GM19468 (cell line): ENCODE measurements around the gene SBK2.
"Not testable (repeated sequence)": the region's sequence is repeated elsewhere in the genome, so short reads cannot be mapped to it uniquely, and the experiment has no call there.

ENCODE experiments used
- ATAC-seq: cut with Tn5 transposase; IDR thresholded peaks from one replicate; pipeline ENCODE4 v1.9.1; 2021; ENCODE audit warnings: mild to moderate bottlenecking, moderate library complexity, moderate number of reproducible peaks; ENCODE audit not compliant: unreplicated experiment; ENCODE audit errors: extremely low read depth

The SBK2 gene

GRCh38 chr19:55536366-55536765 lies 567 bp downstream of the SBK2 start:
- ATAC-seq = no peak

GRCh38 chr19:55535965-55536350 lies 975 bp downstream of the SBK2 start:
- ATAC-seq = no peak

GRCh38 chr19:55535173-55535964 lies 1.6 kb downstream of the SBK2 start:
- no peak for ATAC-seq

GRCh38 chr19:55534280-55534679 lies 2.7 kb downstream of the SBK2 start:
- not testable (repeated sequence) for ATAC-seq

- ATAC-seq = no peak
These were observed 5.9 kb downstream of the SBK2 start for GRCh38 chr19:55530996-55531395.

- ATAC-seq = no peak
These were observed 7.2 kb downstream of the SBK2 start for GRCh38 chr19:55529636-55530234.

- no peak for ATAC-seq
These were observed 8.7 kb downstream of the SBK2 start for GRCh38 chr19:55528030-55528803.

- ATAC-seq = no peak
These were observed 9.5 kb downstream of the SBK2 start for GRCh38 chr19:55527197-55528029.

- ATAC-seq = no peak
These were observed 10.4 kb downstream of the SBK2 start for GRCh38 chr19:55526216-55527196.

GRCh38 chr19:55525289-55526101 lies 11.4 kb downstream of the SBK2 start:
- ATAC-seq = no peak

GRCh38 chr19:55520691-55521292 lies 16.1 kb downstream of the SBK2 start:
- no peak for ATAC-seq

- ATAC-seq = no peak
These were observed 17.3 kb downstream of the SBK2 start for GRCh38 chr19:55519451-55520311.

- peak; percentile 87 for ATAC-seq
These were observed 19.9 kb downstream of the SBK2 start for GRCh38 chr19:55516878-55517620.

- no peak for ATAC-seq
These were observed 28.8 kb downstream of the SBK2 start for GRCh38 chr19:55508120-55508519.

GRCh38 chr19:55504981-55505380 lies 32.0 kb downstream of the SBK2 start:
- ATAC-seq = no peak

- no peak for ATAC-seq
These were observed 32.7 kb downstream of the SBK2 start for GRCh38 chr19:55504252-55504603.
